Measurements from ENCODE around the gene C5orf47.

The C5orf47 gene, protein sequence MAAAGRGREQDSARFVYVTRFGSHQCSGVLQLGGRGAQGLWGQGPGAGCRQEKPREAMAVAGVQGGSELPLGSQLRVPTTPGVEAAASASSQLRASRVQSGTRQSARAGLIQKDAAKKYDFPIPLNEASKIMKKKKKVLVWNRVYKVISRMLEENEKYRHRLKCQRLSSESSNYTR

DNA sequence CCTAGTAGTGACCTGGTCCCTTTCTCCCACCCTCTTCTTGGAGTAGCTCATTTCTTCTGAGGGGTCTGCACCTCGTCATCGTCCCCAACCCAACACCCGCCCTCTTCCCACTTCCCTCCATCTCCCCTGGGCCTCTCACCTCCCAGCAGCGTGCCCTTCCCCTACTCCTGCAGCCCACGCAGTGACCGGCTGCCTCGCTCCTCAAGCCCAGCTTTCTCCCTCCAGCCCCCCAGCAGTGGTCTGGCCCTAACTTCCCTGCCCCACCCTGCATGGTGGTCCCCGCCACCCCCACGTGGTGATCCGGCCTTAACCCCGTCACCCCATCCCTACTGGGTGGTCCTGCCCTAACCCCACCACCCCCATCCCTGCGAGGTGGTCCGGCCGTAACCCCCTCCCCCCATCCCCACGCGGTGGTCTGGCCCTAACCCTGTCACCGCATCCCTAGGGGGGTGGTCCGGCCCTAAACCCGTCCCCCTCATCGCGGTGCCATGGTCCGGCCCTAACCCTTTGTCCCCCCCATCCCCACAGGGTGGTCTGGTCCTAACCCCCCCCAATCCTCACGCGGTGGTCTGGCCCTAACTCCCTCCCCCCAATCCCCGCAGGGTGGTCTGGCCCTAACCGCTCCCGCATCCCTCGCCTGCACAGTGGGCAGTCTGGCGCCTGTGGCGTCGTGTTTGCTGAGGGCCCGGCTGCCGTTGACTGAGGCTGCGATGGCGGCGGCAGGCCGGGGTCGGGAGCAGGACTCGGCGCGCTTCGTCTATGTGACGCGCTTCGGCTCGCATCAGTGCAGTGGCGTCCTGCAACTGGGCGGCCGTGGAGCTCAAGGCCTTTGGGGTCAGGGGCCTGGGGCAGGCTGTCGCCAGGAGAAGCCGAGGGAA lies at the start of gene C5orf47:
Gene C5orf47, plus strand, starts transcription at position 617 of the 878 bp plus-strand sequence. Its CDS starts 94 bp downstream, at position 711.
- TF ChIP-seq, protein P1, sequence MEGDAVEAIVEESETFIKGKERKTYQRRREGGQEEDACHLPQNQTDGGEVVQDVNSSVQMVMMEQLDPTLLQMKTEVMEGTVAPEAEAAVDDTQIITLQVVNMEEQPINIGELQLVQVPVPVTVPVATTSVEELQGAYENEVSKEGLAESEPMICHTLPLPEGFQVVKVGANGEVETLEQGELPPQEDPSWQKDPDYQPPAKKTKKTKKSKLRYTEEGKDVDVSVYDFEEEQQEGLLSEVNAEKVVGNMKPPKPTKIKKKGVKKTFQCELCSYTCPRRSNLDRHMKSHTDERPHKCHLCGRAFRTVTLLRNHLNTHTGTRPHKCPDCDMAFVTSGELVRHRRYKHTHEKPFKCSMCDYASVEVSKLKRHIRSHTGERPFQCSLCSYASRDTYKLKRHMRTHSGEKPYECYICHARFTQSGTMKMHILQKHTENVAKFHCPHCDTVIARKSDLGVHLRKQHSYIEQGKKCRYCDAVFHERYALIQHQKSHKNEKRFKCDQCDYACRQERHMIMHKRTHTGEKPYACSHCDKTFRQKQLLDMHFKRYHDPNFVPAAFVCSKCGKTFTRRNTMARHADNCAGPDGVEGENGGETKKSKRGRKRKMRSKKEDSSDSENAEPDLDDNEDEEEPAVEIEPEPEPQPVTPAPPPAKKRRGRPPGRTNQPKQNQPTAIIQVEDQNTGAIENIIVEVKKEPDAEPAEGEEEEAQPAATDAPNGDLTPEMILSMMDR (IDR thresholded peaks at IDR 0.05; ENCODE audit: low read depth, low read length): no peak
- DNase-seq (ENCODE audit: extremely low read depth, low read depth): no peak

DNA sequence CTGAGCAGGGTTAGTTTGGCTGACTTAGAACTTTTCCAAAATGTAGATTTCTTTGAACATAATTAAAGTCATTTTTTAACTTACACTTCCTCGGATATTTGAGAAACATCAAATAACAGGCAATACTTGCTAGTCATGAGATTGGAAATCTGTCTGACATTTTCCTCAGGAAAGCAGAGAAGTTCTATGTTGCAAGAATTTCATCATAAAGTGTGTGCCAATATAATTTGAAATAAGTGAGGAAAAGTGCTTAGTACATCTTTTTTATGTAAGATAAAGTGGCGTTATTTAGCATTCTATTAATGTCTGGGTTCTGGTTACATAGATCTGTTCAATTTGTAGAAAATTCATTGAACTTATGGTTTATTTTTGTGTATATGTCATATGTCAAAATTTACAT lies 48.7 kb upstream of the C5orf47 start:
- TF ChIP-seq, protein P1 (IDR thresholded peaks at IDR 0.05; ENCODE audit: low read depth, low read length): no peak
- DNase-seq (ENCODE audit: extremely low read depth, low read depth): no peak

DNA sequence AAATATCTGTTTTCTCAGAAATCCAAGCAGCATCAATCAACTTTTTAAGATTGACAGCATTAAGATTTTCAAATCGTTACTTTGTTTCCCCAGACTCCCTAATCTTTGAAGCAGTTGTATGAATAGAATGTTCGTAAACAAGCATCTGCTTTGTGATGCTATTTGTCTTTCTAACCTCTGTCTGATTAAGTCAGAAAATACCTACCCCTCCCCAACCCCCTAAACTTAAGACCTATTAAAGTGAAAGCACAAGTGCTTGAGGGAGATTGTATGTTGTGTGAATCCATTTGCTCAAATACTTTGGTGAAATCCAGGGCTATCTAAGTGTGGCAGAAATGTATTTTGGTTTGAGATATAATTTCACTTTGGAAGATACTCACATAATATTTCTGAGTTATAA lies 47.9 kb upstream of the C5orf47 start:
- no peak for DNase-seq (ENCODE audit: extremely low read depth, low read depth)
- TF ChIP-seq, protein P1 (IDR thresholded peaks at IDR 0.05; ENCODE audit: low read depth, low read length): no peak

DNA sequence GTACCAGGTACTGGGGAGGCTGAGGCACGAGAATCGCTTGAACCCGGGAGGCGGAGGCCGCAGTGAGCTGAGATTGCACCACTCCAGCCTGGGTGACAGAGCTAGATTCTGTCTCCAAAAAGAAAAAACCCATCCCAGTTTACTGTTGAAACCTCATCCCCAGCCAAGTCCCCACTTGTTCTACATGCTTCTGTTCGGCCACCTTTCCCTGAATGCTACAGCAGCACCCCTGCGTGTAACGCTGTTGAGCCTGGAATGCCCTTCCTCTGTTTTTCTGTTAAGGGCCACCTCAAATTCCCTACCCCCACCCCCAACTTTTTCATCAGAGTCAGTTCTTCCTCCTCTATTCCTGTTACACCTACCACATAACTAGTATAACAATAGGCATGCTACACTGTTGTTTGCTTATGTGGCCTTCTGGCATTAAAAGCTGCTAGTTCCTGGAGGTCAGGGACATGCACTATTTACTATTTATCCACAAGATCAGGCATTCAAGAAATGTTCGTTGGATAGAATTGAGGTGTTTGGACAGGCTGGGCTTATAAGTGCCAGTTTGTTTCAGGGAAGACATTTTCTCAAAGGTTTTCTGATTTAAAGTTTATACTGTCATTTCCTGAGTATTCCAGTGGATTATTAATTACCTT lies 47.1 kb upstream of the C5orf47 start:
- TF ChIP-seq, protein P1 (IDR thresholded peaks at IDR 0.05; ENCODE audit: low read depth, low read length): no peak
- DNase-seq (ENCODE audit: extremely low read depth, low read depth): no peak

DNA sequence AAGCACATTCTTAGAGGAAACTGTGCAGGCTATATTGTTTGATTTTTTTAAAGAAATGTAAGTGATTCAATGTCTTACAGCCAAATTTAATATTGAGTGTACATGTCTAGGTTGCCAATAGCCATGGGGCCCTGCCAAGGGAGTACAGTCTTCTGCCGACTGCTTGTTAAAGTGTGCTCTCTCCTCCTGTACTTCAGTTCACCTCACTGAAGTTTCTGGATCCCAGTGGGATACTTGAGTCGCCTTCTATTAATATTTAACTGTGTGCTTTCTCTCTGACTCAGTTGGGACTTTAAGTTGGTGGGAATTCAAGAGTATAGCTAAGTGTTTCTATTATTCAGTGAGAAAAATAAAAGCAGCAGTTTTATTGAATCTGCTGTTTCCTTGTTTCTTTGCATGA lies 44.5 kb upstream of the C5orf47 start:
- no peak for DNase-seq (ENCODE audit: extremely low read depth, low read depth)
- TF ChIP-seq, protein P1 (IDR thresholded peaks at IDR 0.05; ENCODE audit: low read depth, low read length): no peak

DNA sequence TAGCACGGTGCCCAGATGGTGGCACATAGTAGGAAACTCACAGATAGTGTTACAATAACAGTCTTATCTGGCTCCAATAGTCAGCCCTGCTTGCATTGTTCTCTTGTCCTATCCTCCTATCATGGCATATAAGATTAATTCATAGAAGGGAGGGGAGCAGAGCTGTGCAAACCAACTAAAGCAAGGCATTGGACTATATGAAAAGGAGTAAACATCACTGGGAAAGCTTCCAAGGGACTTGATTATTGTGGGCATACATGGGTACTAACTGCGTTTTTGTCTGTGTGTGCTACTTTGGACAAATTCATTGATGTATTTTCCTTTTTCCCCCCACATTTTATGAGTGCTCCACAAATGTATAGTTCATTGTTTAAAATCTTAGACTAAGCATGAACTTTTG lies 43.8 kb upstream of the C5orf47 start:
- no peak for DNase-seq (ENCODE audit: extremely low read depth, low read depth)
- TF ChIP-seq, protein P1 (IDR thresholded peaks at IDR 0.05; ENCODE audit: low read depth, low read length): no peak

DNA sequence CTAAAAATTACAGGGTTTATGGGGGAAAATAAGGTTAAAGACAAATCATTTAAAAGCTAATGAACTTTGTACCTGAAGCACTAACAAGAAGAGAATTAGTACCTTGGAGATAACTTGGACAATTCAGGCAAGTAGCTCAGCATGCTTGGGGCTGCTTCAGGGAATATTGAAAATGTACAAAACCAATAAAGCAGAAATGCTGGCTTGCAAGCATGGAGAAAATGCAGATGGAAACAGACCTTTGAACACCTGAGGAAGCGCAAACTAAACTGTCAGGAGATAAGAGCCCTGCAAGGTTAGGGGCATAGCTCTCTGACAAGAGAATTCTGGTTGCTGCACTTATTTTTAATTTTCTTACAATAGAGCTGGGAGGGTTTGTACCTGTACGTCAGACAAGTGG lies 42.6 kb upstream of the C5orf47 start:
- TF ChIP-seq, protein P1 (IDR thresholded peaks at IDR 0.05; ENCODE audit: low read depth, low read length): no peak
- no peak for DNase-seq (ENCODE audit: extremely low read depth, low read depth)
